Sigmoid colon (tissue), 7 donors: ENCODE data around the gene SYNDIG1. TPM values are rescaled to one million over a fixed set of nuclear protein-coding genes. Genes with fewer than 3 reads are reported as not detected.

Experiments used
- DNase-seq: peaks from one replicate; pipeline ENCODE4 v3.0.0-alpha.2; 2019
- H3K27ac ChIP-seq, 4 donors: fragments of 200-600 bp; sonication (generic); one replicate each; pipeline ENCODE4 v1.5.1; 2016 to 2019; ENCODE audit warnings: mild to moderate bottlenecking in 1 of 4
- H3K27me3 ChIP-seq, 3 donors: fragments of 200-600 bp; sonication (generic); one replicate each; pipeline ENCODE4 v1.5.1; 2019; ENCODE audit warnings: mild to moderate bottlenecking in 1 of 3
- H3K36me3 ChIP-seq, 4 donors: fragments of 200-600 bp; sonication (generic); one replicate each; pipeline ENCODE4 v1.5.1; 2016 to 2019
- H3K4me1 ChIP-seq, 4 donors: fragments of 200-600 bp; sonication (generic); one replicate each; pipeline ENCODE4 v1.5.1; 2017 to 2019
- H3K4me3 ChIP-seq, 4 donors: fragments of 200-600 bp; sonication (generic); one replicate each; pipeline ENCODE4 v1.5.1; 2017 to 2019; ENCODE audit warnings: mild to moderate bottlenecking in 2 of 4, moderate library complexity in 1 of 4
- H3K9me3 ChIP-seq, 4 donors: fragments of 200-600 bp in 3 of 4; sonication (generic) in 3 of 4; one replicate each; pipeline versions ENCODE4 v1.5.1 to v1.6.1; 2013 to 2019
- CTCF ChIP-seq, 4 experiments: fragments of 450-650 bp in 3 of 4; fragments of 200-600 bp in 1 of 4; IDR thresholded peaks; one replicate each; pipeline ENCODE4 v1.5.1; 2016 to 2019; ENCODE audit warnings: antibody characterized with exemption in 4 of 4, mild to moderate bottlenecking in 3 of 4, moderate library complexity in 2 of 4
- EP300 ChIP-seq, 4 donors: sonication (generic); formaldehyde crosslinking; IDR thresholded peaks; one replicate each; pipeline ENCODE4 v1.6.1; 2017; ENCODE audit warnings: antibody characterized with exemption in 4 of 4
- POLR2A ChIP-seq, 2 donors: fragments of 450-650 bp; IDR thresholded peaks; one replicate each; pipeline ENCODE4 v1.6.1; 2016; ENCODE audit warnings: antibody characterized with exemption in 2 of 2, mild to moderate bottlenecking in 2 of 2, moderate library complexity in 2 of 2
- POLR2AphosphoS5 ChIP-seq, 4 donors: sonication (generic); formaldehyde crosslinking; IDR thresholded peaks; one replicate each; pipeline ENCODE4 v1.6.1; 2017; ENCODE audit warnings: antibody characterized with exemption in 4 of 4
- WGBS, 2 donors: extraction: QIAGEN DNeasy Blood & Tissue Kit; methylation state at CpG; one replicate each; pipeline ENCODE4 v1.1.7; 2013; 5-methylcytosine and 5-hydroxymethylcytosine counted together
- intact Hi-C: fragments of 100-400 bp; cut with DNase I; formaldehyde crosslinking; loops from one replicate; pipeline ENCODE4 v1.15.1; 2023
- polyA plus RNA-seq, 3 donors: library from polyadenylated mRNA; stranded (reverse); fragments of 200-250 nt; gene quantifications; one replicate each; pipeline ENCODE4 v1.2.3, GENCODE V29; 2013
- total RNA-seq, 4 donors: library from RNA; depleted of rRNA; stranded (reverse); fragments of >200 nt; gene quantifications; one replicate each; pipeline ENCODE4 v1.1.0, GENCODE V29; 2016
- donor health status: healthy with polysubstance abuse.
- donor health status: Bipolar disorder and iron deficiency.
- donor health status: healthy.

SYNDIG1 gene
- total and polyA plus RNA-seq, 7 donors = 0.16 to 0.69 (median 0.36) TPM; not detected in 2

- no peaks in the 10 kb centered on the region for H3K36me3 ChIP-seq
- H3K27ac ChIP-seq = no peak overlapping the region
- 58 to 66% methylated on average over 5 of the region's 5 CpGs for WGBS, 2 donors
- TF ChIP-seq CTCF (IDR thresholded peaks at IDR 0.05) (no peak), POLR2AphosphoS5 (IDR thresholded peaks at IDR 0.05) (no peak), POLR2A (IDR thresholded peaks at IDR 0.05) (no peak), EP300 (IDR thresholded peaks at IDR 0.05) (no peak)
- H3K27me3 ChIP-seq = no peaks in the 10 kb centered on the region
- intact Hi-C loops = no loop called here
- no peak overlapping the region for H3K4me3 ChIP-seq
- no peaks in the 10 kb centered on the region for H3K4me1 ChIP-seq
- peaks cover 0 to 4% (median 0%) of the 10 kb centered on the region in 4 donors for H3K9me3 ChIP-seq
- DNase-seq = no peak
These were observed 91.4 kb downstream of the SYNDIG1 start for GRCh38 chr20:24560571-24561491.

- H3K36me3 ChIP-seq = no peaks in the 10 kb centered on the region
- intact Hi-C loops = no loop called here
- H3K9me3 ChIP-seq = peaks cover 0 to 4% (median 0%) of the 10 kb centered on the region in 4 donors
- H3K4me1 ChIP-seq = no peaks in the 10 kb centered on the region
- no peaks in the 10 kb centered on the region for H3K27me3 ChIP-seq
- H3K4me3 ChIP-seq = no peak overlapping the region
- no peak for DNase-seq
- TF ChIP-seq EP300 (IDR thresholded peaks at IDR 0.05) = no peak
- 82 to 83% methylated on average over 2 of the region's 2 CpGs for WGBS, 2 donors
- H3K27ac ChIP-seq = no peak overlapping the region
These were observed 96.5 kb downstream of the SYNDIG1 start for GRCh38 chr20:24565835-24566351.

- no peaks in the 10 kb centered on the region for H3K36me3 ChIP-seq
- TF ChIP-seq CTCF (IDR thresholded peaks at IDR 0.05) = no peak
- no peaks in the 10 kb centered on the region for H3K4me1 ChIP-seq
- H3K9me3 ChIP-seq = peaks cover 0 to 4% (median 0%) of the 10 kb centered on the region in 4 donors
- intact Hi-C loops = no loop called here
- H3K4me3 ChIP-seq = no peak overlapping the region
- WGBS, 2 donors = 31 to 71% methylated on average over 7 of the region's 7 CpGs
- H3K27me3 ChIP-seq = no peaks in the 10 kb centered on the region
- H3K27ac ChIP-seq = no peak overlapping the region
- no peak for DNase-seq
These were observed 97.2 kb downstream of the SYNDIG1 start for GRCh38 chr20:24566656-24567055.

- no peak for TF ChIP-seq EP300 (IDR thresholded peaks at IDR 0.05)
- no peak for TF ChIP-seq CTCF (IDR thresholded peaks at IDR 0.05)
- TF ChIP-seq POLR2A (IDR thresholded peaks at IDR 0.05) = no peak
- no peak for TF ChIP-seq POLR2AphosphoS5 (IDR thresholded peaks at IDR 0.05)
- Histone ChIP-seq H3K4me3 (no peak overlapping the region), H3K9me3 (peaks cover 0 to 4% (median 0%) of the 10 kb centered on the region in 4 donors), H3K27ac (no peak overlapping the region), H3K4me1 (no peaks in the 10 kb centered on the region), H3K36me3 (no peaks in the 10 kb centered on the region), H3K27me3 (no peaks in the 10 kb centered on the region)
- whole genome bisulfite sequencing, 2 donors = 85 to 93% methylated on average over 5 of the region's 5 CpGs
- intact Hi-C loops = no loop called here
- DNase-seq = no peak
These were observed 98.1 kb downstream of the SYNDIG1 start for GRCh38 chr20:24567508-24567907.

GRCh38 chr20:24568842-24569241 is 99.4 kb downstream of the SYNDIG1 start:
- no peaks in the 10 kb centered on the region for H3K27me3 ChIP-seq
- H3K27ac ChIP-seq = no peak overlapping the region
- H3K36me3 ChIP-seq = no peaks in the 10 kb centered on the region
- DNase-seq = no peak
- WGBS, 2 donors = 71 to 82% methylated on average over 8 of the region's 8 CpGs
- intact Hi-C loops = no loop called here
- no peaks in the 10 kb centered on the region for H3K4me1 ChIP-seq
- no peak for TF ChIP-seq POLR2AphosphoS5 (IDR thresholded peaks at IDR 0.05)
- TF ChIP-seq CTCF (IDR thresholded peaks at IDR 0.05) = no peak
- no peak for TF ChIP-seq POLR2A (IDR thresholded peaks at IDR 0.05)
- TF ChIP-seq EP300 (IDR thresholded peaks at IDR 0.05) = no peak
- no peak overlapping the region for H3K4me3 ChIP-seq
- peaks cover 0 to under 1% (median 0%) of the 10 kb centered on the region in 4 donors for H3K9me3 ChIP-seq
